ENCODE measurements around the gene GUCY1B1. TPM values are rescaled to one million over a fixed set of nuclear protein-coding genes. Genes with fewer than 3 reads are reported as not detected.

Gene GUCY1B1
- total and polyA plus RNA-seq, 2 experiments from 2014 or later = 8.6 to 16.7 TPM

DNA sequence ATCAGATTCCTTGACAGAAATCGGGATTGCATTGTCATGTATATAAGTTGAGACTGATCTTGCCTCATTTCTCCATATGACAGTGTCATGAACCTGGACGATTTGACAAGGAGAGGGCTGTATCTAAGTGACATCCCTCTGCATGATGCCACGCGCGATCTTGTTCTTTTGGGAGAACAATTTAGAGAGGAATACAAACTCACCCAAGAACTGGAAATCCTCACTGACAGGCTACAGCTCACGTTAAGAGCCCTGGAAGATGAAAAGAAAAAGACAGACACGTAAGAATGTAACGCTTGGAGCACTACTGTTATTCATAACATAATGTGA lies 40.9 kb downstream of the GUCY1B1 start:
- H3K4me2 ChIP-seq = no peak overlapping the region
- H3K9me2 ChIP-seq (replicated peaks; ENCODE audit: insufficient read depth) = no peaks in the 10 kb centered on the region
- no peaks in the 10 kb centered on the region for H4K20me1 ChIP-seq (ENCODE audit: insufficient read depth, poor library complexity, severe bottlenecking)
- H3K27ac ChIP-seq = no peak overlapping the region
- no peaks in the 10 kb centered on the region for H3K4me1 ChIP-seq (ENCODE audit: insufficient read depth)
- H3K27me3 ChIP-seq = no peaks in the 10 kb centered on the region
- TF ChIP-seq EZH2 (IDR thresholded peaks at IDR 0.05; ENCODE audit: borderline replicate concordance) = no peak
- TF ChIP-seq, protein P1, sequence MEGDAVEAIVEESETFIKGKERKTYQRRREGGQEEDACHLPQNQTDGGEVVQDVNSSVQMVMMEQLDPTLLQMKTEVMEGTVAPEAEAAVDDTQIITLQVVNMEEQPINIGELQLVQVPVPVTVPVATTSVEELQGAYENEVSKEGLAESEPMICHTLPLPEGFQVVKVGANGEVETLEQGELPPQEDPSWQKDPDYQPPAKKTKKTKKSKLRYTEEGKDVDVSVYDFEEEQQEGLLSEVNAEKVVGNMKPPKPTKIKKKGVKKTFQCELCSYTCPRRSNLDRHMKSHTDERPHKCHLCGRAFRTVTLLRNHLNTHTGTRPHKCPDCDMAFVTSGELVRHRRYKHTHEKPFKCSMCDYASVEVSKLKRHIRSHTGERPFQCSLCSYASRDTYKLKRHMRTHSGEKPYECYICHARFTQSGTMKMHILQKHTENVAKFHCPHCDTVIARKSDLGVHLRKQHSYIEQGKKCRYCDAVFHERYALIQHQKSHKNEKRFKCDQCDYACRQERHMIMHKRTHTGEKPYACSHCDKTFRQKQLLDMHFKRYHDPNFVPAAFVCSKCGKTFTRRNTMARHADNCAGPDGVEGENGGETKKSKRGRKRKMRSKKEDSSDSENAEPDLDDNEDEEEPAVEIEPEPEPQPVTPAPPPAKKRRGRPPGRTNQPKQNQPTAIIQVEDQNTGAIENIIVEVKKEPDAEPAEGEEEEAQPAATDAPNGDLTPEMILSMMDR (IDR thresholded peaks at IDR 0.05; ENCODE audit: poor library complexity) = no peak
- no peak for TF ChIP-seq EZH2phosphoT487 (IDR thresholded peaks at IDR 0.05; ENCODE audit: low read depth, severe bottlenecking, unreplicated experiment)
- no peaks in the 10 kb centered on the region for H3K79me2 ChIP-seq
- 80% methylated on average over 8 of the region's 8 CpGs for WGBS (ENCODE audit: low lambda C conversion rate, missing lambda C conversion rate)
- no peak overlapping the region for H3K4me3 ChIP-seq
- H3K9me3 ChIP-seq (ENCODE audit: low read depth) = no peaks in the 10 kb centered on the region
- no peak overlapping the region for H2AFZ ChIP-seq
- no peak for DNase-seq (ENCODE audit: low spot score)
- no peaks in the 10 kb centered on the region for H3K36me3 ChIP-seq (replicated peaks; ENCODE audit: insufficient read depth, low read depth)

DNA sequence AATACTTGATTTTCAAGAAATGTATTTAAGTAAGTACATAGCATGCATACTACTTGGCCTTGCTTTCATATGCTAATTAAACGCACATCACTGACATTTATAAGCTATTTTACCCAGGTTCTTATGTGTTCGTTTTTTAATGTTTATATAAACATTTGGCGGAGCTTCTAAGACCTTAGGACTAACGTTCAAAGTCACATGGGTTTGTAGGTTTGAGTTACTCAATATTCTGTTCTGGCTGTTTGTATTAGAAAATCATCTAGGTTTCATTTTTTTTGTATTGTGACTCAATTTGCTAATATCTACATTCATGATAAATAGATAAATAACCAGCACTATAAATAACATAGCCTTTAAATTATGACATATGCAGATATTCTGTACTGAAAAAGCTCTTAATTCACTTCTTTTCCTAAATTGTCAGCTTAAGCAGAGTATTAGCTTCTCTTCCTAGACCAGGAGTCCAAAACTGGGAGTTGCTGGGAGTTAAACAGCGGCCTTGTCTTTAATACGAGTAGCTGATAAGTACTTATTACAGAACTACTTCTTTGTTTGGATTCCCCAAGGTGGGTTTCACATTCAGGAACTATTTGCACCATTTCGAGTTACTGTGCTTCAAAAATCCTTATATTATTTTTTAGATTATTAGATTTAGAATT lies 42.0 kb downstream of the GUCY1B1 start:
- TF ChIP-seq EZH2phosphoT487 (IDR thresholded peaks at IDR 0.05; ENCODE audit: low read depth, severe bottlenecking, unreplicated experiment) (no peak), EZH2 (IDR thresholded peaks at IDR 0.05; ENCODE audit: borderline replicate concordance) (no peak)
- TF ChIP-seq, protein P1 (IDR thresholded peaks at IDR 0.05; ENCODE audit: poor library complexity) = no peak
- no peaks in the 10 kb centered on the region for H3K9me2 ChIP-seq (replicated peaks; ENCODE audit: insufficient read depth)
- H4K20me1 ChIP-seq (ENCODE audit: insufficient read depth, poor library complexity, severe bottlenecking) = no peaks in the 10 kb centered on the region
- H3K27ac ChIP-seq = no peak overlapping the region
- no peak for DNase-seq (ENCODE audit: low spot score)
- H3K4me3 ChIP-seq = no peak overlapping the region
- no peaks in the 10 kb centered on the region for H3K4me1 ChIP-seq (ENCODE audit: insufficient read depth)
- no peak overlapping the region for H3K4me2 ChIP-seq
- H2AFZ ChIP-seq = no peak overlapping the region
- H3K27me3 ChIP-seq = no peaks in the 10 kb centered on the region
- H3K9me3 ChIP-seq (ENCODE audit: low read depth) = no peaks in the 10 kb centered on the region
- no peaks in the 10 kb centered on the region for H3K79me2 ChIP-seq
- WGBS (ENCODE audit: low lambda C conversion rate, missing lambda C conversion rate) = 82% methylated on average over 7 of the region's 7 CpGs
- H3K36me3 ChIP-seq (replicated peaks; ENCODE audit: insufficient read depth, low read depth) = no peaks in the 10 kb centered on the region

DNA sequence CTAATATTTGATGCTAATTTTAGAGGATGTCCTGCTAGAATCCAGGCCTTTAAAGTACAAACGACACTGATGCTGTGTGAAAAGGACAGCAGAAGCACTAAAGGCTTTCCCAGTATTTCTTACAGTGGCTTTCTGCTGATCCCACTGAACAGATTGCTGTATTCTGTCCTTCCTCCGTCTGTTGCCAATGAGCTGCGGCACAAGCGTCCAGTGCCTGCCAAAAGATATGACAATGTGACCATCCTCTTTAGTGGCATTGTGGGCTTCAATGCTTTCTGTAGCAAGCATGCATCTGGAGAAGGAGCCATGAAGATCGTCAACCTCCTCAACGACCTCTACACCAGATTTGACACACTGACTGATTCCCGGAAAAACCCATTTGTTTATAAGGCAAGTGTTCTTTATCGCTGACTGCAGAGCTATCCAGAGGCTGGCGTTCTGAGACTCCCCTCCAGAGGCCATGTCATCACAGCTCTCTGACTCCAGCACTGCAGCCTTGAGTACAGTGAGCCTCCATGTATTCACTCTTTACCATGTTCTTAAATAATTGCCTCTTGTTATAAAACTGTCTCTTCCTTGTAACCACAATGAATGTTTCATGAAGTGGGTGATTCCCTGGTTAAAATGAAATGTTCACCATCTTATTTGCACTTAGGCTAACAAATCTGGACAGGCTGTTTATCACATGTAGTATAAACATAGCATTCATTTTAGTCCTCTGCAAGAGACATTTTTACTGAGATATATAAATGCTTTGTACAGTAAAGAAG lies 43.6 kb downstream of the GUCY1B1 start:
- no peaks in the 10 kb centered on the region for H3K9me2 ChIP-seq (replicated peaks; ENCODE audit: insufficient read depth)
- peak; percentile 13 for DNase-seq (ENCODE audit: low spot score)
- H3K27me3 ChIP-seq = no peaks in the 10 kb centered on the region
- no peaks in the 10 kb centered on the region for H3K79me2 ChIP-seq
- H3K27ac ChIP-seq = peak overlapping the region; percentile 49
- H3K4me3 ChIP-seq = no peak overlapping the region
- 67% methylated on average over 9 of the region's 9 CpGs for WGBS (ENCODE audit: low lambda C conversion rate, missing lambda C conversion rate)
- H3K36me3 ChIP-seq (replicated peaks; ENCODE audit: insufficient read depth, low read depth) = no peaks in the 10 kb centered on the region
- no peaks in the 10 kb centered on the region for H3K4me1 ChIP-seq (ENCODE audit: insufficient read depth)
- H2AFZ ChIP-seq = no peak overlapping the region
- no peaks in the 10 kb centered on the region for H3K9me3 ChIP-seq (ENCODE audit: low read depth)
- H4K20me1 ChIP-seq (ENCODE audit: insufficient read depth, poor library complexity, severe bottlenecking) = no peaks in the 10 kb centered on the region
- TF ChIP-seq EZH2phosphoT487 (IDR thresholded peaks at IDR 0.05; ENCODE audit: low read depth, severe bottlenecking, unreplicated experiment) = no peak
- TF ChIP-seq, protein P1 (IDR thresholded peaks at IDR 0.05; ENCODE audit: poor library complexity) = no peak
- TF ChIP-seq EZH2 (IDR thresholded peaks at IDR 0.05; ENCODE audit: borderline replicate concordance) = no peak
- H3K4me2 ChIP-seq = peak overlapping the region; percentile 39

Measured in hepatocyte (in vitro differentiated cells).